SJCRH30 (cell line): ENCODE data around the gene ACBD6. TPM values are rescaled to one million over a fixed set of nuclear protein-coding genes. Genes with fewer than 3 reads are reported as not detected.
"Not testable (repeated sequence)": the region's sequence is repeated elsewhere in the genome, so short reads cannot be mapped to it uniquely, and the experiment has no call there.

ENCODE experiments used
- DNase-seq, 2 experiments: peaks; one replicate each; pipeline ENCODE4 v3.0.0-alpha.2; 2015 to 2020
- H3K27ac ChIP-seq: fragments of 250-450 bp; sonication (Bioruptor Pico); 2 replicates; pipeline ENCODE4 v1.5.1; 2020; ENCODE audit warnings: mild to moderate bottlenecking, moderate library complexity
- H3K27me3 ChIP-seq: fragments of 250-450 bp; sonication (Bioruptor Pico); 2 replicates; pipeline ENCODE4 v1.5.1; 2020; ENCODE audit warnings: mild to moderate bottlenecking, moderate library complexity
- H3K36me3 ChIP-seq: fragments of 250-450 bp; sonication (Bioruptor Pico); 2 replicates; pipeline ENCODE4 v1.5.1; 2020; ENCODE audit warnings: mild to moderate bottlenecking, moderate library complexity
- H3K4me1 ChIP-seq: fragments of 250-450 bp; sonication (Bioruptor Pico); 2 replicates; pipeline ENCODE4 v1.5.1; 2020; ENCODE audit warnings: mild to moderate bottlenecking, moderate library complexity
- H3K4me3 ChIP-seq: fragments of 250-450 bp; sonication (Bioruptor Pico); 2 replicates; pipeline ENCODE4 v1.5.1; 2020; ENCODE audit warnings: mild to moderate bottlenecking, moderate library complexity
- H3K9me3 ChIP-seq: fragments of 250-450 bp; sonication (Bioruptor Pico); replicated peaks from 2 replicates; pipeline ENCODE4 v1.5.1; 2020; ENCODE audit warnings: mild to moderate bottlenecking, moderate library complexity
- total RNA-seq: library from RNA; depleted of rRNA; stranded (reverse); fragments of >200 nt; shearing (Covaris generic); gene quantifications from 2 replicates; pipeline ENCODE4 v1.2.3, GENCODE V29; 2014

ACBD6 gene
- total RNA-seq, 1 experiment from 2014 or later = 44.6 TPM

DNA sequence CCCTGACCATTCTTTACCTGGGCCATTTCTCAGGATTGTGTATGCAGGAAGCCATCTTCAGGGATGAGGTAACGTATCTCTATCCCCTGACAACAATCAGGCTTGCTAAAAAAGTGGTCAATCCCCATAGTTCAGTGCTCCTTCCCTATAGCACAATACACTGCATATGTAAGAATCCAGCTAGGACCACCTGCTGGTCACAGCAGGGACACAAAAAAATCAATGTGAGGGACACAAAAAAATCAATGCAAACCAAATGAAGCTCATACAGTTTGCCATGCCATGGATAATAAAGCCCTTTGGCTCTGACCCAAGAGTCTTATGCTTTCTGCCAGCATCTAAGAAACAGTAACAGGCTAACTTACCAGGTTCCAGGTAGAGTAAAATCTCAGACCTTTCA is 16.3 kb downstream of the ACBD6 start:
- Histone ChIP-seq H3K4me1 (no peaks in the 10 kb centered on the region), H3K4me3 (no peak overlapping the region), H3K9me3 (no peaks in the 10 kb centered on the region), H3K27ac (no peak overlapping the region), H3K27me3 (no peaks in the 10 kb centered on the region), H3K36me3 (peaks cover 28% of the 10 kb centered on the region)
- DNase-seq = no peak

DNA sequence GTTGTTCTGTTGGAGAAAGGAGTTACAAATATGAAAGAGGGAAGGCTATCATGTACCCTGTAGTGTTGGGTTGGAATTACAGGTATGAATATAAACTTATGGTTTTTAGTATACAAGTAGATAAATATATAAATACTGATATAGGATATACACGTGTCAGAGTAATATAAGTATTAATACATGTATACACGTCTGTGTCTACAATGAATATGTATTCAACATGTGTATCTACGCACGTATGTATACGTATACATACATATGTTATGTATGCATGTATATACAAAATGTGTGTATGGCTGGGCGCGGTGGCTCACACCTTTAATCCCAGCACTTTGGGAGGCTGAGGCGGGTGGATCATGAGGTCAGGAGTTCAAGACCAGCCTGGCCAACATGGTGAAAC is 17.9 kb downstream of the ACBD6 start:
- Histone ChIP-seq H3K4me3 (no peak overlapping the region), H3K9me3 (no peaks in the 10 kb centered on the region), H3K27ac (no peak overlapping the region), H3K4me1 (no peaks in the 10 kb centered on the region), H3K36me3 (peaks cover 31% of the 10 kb centered on the region), H3K27me3 (no peaks in the 10 kb centered on the region)
- DNase-seq = no peak

DNA sequence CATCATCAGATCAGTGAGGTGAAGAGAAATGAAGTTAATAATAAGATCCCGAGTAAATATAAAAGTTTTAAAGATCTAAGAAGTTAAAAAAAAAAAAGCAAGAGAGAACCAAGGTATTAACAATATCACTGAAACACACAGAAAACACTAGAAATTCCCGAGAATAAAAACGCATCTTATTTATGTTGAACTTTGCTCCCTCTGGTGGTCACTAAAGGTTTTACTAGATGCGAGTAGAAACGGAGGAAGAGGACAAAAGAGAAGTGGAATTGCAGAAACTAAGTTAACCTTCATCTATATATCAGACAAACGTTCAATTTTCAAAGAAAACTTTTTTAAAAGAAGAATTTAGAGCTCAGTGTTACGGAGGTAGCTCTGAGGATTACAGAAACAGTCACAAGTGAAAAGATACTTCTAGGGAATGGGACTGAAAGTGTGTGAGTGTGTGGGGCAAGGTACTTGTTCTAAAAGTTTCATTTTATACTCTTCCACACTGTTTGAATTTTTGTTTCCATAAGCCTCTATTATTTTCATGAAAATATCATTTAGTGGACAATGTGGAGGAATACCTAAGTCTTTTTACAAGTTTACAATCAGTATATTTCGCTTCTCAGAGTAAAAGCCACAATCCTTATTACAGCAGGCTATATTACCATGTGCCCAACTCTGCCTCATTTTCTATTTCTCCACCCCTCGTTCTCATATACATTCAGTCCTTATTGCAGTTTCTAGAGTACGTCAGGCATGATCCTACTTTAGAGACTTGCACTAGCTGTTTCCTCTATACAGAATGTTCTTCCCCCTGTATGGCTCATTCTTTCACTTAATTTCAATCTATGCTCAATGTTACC is 19.7 kb downstream of the ACBD6 start:
- Histone ChIP-seq H3K9me3 (no peaks in the 10 kb centered on the region), H3K27ac (no peak overlapping the region), H3K27me3 (no peaks in the 10 kb centered on the region), H3K36me3 (peaks cover 26% of the 10 kb centered on the region), H3K4me1 (no peaks in the 10 kb centered on the region), H3K4me3 (no peak overlapping the region)
- peak; percentile 23 to 70 for DNase-seq

DNA sequence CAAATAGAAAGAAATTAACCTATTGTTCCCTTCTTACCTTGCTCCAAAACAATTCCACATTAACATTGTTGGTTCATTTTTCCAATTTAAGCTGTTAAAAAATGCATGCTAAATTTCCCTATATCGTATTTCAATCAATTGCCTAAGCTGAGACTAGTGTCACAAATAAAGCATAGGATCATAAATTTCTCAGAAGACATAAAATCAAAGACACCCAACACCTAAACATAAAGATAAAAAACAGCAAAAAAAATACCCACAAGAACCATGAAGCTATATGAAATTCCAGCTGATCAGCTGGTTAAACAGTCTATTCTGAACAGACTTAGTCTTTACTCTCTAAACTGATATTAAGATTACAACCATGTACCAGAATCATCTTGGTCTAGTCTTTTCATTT is 32.3 kb downstream of the ACBD6 start:
- H3K27ac ChIP-seq = no peak overlapping the region
- peaks cover 8% of the 10 kb centered on the region; the same call in 1 of the 2 replicates for H3K36me3 ChIP-seq
- H3K27me3 ChIP-seq = no peaks in the 10 kb centered on the region
- DNase-seq = no peak
- no peaks in the 10 kb centered on the region for H3K4me1 ChIP-seq
- no peaks in the 10 kb centered on the region for H3K9me3 ChIP-seq
- no peak overlapping the region for H3K4me3 ChIP-seq

DNA sequence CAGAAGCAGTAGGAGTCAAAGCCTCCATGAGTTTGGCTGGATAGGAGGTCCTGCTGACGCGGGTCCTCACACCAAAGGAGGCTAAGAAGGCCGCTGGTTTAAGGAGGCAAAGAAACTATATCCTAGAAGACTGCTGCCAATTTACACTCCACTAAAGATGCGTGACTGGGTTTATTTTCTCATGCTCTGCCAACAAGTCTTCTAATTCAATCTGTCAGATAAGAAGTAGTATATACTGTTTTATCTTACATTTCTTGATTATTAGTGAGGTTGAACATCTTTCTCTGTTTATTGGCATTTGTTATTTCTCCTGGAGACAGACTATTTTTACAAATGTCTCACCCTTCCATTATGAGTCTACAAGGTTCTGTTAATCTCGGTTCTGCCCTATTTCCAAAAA is 34.1 kb downstream of the ACBD6 start:
- Histone ChIP-seq H3K4me1 (no peaks in the 10 kb centered on the region), H3K4me3 (no peak overlapping the region), H3K27me3 (no peaks in the 10 kb centered on the region), H3K27ac (no peak overlapping the region), H3K9me3 (no peaks in the 10 kb centered on the region), H3K36me3 (peaks cover 4% of the 10 kb centered on the region; the same call in 1 of the 2 replicates)
- no peak for DNase-seq

DNA sequence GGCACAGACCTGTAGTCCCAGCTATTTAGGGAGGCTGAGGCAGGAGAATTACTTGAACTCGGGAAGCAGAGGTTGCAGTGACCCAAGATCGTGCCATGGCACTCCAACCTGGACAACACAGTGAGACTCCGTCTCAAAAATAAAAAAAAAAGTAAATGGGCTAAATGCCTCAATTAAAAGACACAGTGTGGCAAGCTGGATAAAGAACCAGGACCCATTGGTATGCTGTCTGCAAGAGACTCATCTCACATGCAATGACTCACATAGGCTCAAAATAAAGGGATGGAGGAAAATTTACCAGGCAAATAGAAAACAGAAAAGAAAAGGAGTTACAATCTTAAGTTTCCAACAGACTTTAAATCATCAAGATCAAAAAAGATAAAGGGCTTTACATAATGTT is 40.3 kb downstream of the ACBD6 start:
- H3K27ac ChIP-seq = no peak overlapping the region
- DNase-seq = no peak

DNA sequence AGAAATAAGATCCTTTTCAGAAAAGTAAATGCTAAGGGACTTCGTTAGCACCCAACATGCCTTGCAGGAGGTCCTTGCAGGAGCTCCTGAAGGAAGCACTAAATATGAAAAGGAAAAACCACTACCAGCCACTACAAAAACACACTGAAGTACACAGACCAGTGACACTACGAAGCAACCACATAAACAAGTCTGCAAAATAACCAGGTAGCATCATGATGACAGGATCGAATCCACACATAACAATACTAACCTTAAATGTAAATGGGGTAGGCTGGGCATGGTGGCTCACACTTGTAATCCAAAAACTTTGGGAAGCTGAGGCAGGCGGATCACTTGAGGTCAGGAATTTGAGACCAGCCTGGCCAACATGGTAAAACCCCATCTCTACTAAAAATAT is 40.7 kb downstream of the ACBD6 start:
- not testable (repeated sequence) for H3K27me3 ChIP-seq, DNase-seq, H3K4me3 ChIP-seq, H3K27ac ChIP-seq, H3K36me3 ChIP-seq, H3K9me3 ChIP-seq, H3K4me1 ChIP-seq

More for the DNA sequence above, 40.3 kb downstream of the ACBD6 start:
- H3K9me3 ChIP-seq = peaks cover 8% of the 10 kb centered on the region; the same call in 1 of the 2 replicates
- no peak overlapping the region for H3K4me3 ChIP-seq
- 0 out of 2 replicates have a peak, but pooled peaks cover 4% of the 10 kb centered on the region for H3K36me3 ChIP-seq
- H3K27me3 ChIP-seq = no peaks in the 10 kb centered on the region
- H3K4me1 ChIP-seq = no peaks in the 10 kb centered on the region

DNA sequence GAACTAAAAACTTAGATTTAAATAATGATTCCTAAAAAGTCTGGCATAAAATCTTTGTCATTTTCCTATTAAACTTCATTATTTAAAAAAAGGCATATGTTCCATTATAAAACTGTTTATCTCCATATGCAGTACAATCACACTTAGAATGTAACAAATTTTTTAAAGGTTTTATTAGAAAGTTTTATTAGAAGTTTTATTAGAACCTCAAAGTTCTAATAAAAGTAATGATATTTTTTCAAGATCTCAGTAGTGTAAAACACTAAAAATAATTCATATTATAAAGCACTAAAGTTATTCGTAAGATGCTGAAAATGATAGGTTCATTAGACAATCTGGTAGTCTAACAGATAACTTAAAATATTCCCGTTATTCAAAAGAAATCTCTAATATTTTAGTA is 43.6 kb downstream of the ACBD6 start:
- no peak overlapping the region for H3K27ac ChIP-seq
- H3K36me3 ChIP-seq = no peaks in the 10 kb centered on the region
- H3K9me3 ChIP-seq = peaks cover 8% of the 10 kb centered on the region; the same call in 1 of the 2 replicates
- H3K4me3 ChIP-seq = no peak overlapping the region
- H3K27me3 ChIP-seq = no peaks in the 10 kb centered on the region
- H3K4me1 ChIP-seq = no peaks in the 10 kb centered on the region
- no peak for DNase-seq

DNA sequence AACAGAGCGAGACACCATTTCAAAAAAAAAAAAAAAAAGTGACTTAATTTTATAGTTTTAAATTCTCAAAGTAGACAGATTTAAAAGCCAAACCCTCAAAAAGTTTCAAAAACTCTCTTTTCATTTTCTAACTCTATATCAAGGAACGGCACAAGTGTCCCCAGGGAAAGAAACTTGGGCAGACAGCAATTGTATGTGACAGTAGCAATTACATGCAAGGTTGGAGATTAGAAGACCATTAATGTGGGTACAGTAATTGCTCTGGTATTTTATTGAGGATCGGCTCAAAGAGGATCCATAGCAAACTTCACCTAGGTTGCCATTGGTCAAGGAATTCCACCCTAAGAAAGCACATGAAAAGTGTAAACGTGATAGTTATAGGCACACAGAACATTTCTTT is 46.2 kb downstream of the ACBD6 start:
- no peaks in the 10 kb centered on the region for H3K4me1 ChIP-seq
- no peak overlapping the region for H3K27ac ChIP-seq
- peaks cover 5% of the 10 kb centered on the region; the same call in 1 of the 2 replicates for H3K36me3 ChIP-seq
- DNase-seq = no peak
- H3K9me3 ChIP-seq = peaks cover under 1% of the 10 kb centered on the region; the same call in 1 of the 2 replicates
- no peaks in the 10 kb centered on the region for H3K27me3 ChIP-seq
- no peak overlapping the region for H3K4me3 ChIP-seq

DNA sequence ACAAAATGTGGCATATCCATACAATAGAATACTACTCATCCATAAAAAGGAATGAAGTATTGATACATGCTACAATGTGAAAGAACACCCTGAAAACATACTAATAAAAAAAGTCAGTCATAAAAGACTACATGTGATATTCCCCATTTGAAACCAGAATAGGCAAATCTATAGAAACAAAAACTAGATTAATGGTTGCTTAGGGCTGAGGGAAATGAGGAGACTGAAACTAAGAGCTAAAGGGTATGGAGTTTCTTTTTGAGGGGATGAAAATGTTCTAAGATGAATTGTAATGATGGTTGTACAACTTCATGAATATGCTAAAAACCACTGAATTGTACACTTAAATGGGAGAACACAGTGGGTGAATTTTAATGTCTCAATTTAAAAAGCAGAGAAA is 50.9 kb downstream of the ACBD6 start:
- Histone ChIP-seq H3K4me1 (no peaks in the 10 kb centered on the region), H3K9me3 (no peaks in the 10 kb centered on the region), H3K36me3 (peaks cover 7% of the 10 kb centered on the region; the same call in 1 of the 2 replicates), H3K27ac (no peak overlapping the region), H3K27me3 (no peaks in the 10 kb centered on the region), H3K4me3 (no peak overlapping the region)
- no peak for DNase-seq

DNA sequence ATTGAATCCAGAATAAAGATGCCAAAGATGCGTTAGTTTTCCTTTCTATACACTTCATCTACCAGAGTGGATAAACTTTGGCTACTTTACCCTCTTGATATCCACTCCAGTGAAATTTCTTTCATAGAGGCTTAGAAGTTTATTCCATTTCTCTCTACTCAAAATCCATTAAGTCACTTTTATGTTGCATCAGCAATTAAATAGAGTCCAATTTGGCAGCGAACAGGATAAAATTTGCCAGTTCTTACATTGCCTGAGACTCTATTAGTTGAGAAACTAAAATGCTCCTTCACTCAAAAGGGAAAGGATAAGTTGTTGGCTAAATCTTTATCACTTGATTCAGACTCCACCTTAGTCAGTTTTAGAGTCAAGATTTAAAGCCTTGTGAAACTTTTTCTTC is 57.9 kb downstream of the ACBD6 start:
- no peak for DNase-seq
- no peak overlapping the region for H3K27ac ChIP-seq
- H3K4me3 ChIP-seq = no peak overlapping the region
- H3K36me3 ChIP-seq = peaks cover 2% of the 10 kb centered on the region
- no peaks in the 10 kb centered on the region for H3K9me3 ChIP-seq
- H3K27me3 ChIP-seq = no peaks in the 10 kb centered on the region
- H3K4me1 ChIP-seq = no peaks in the 10 kb centered on the region

DNA sequence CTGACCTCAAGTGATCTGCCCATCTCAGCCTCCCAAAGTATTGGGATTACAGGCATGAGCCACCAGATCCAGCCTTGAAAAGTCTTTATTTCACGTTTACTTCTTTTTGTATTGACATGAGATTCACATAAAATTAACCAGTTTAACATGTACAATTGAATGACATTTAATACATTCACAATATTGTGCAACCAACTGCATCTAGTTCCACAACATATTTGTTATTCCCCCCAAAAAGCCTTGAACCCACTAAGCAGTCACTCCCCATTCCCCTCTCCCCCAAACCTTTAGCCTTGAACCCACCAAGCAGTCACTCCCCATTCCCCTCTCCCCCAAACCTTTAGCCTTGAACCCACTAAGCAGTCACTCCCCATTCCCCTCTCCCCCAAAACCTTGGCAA is 62.0 kb downstream of the ACBD6 start:
- Histone ChIP-seq H3K27me3 (no peaks in the 10 kb centered on the region), H3K4me3 (no peak overlapping the region), H3K4me1 (no peaks in the 10 kb centered on the region)

DNA sequence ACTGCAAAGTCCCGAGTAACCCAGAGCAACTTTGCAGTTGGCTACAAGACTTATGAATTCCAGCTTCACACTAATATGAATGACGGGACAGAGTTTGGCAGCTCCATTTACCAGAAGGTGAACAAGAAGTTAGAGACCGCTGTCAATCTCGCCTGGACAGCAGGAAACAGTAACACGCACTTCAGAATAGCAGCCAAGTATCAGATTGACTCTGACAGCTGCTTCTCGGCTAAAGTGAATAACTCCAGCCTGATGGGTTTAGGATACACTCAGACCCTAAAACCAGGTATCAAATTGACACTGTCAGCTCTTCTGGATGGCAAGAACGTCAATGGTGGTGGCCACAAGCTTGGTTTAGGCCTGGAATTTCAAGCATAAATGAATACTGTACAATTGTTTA is 66.8 kb downstream of the ACBD6 start:
- no peak overlapping the region for H3K27ac ChIP-seq
- H3K27me3 ChIP-seq = no peaks in the 10 kb centered on the region
- DNase-seq = peak; percentile 6 to 45
- H3K9me3 ChIP-seq = no peaks in the 10 kb centered on the region; the same call in 1 of the 2 replicates
- no peak overlapping the region for H3K4me3 ChIP-seq
- no peaks in the 10 kb centered on the region for H3K36me3 ChIP-seq
- H3K4me1 ChIP-seq = no peaks in the 10 kb centered on the region

More for the DNA sequence above, 62.0 kb downstream of the ACBD6 start:
- Histone ChIP-seq H3K27ac (no peak overlapping the region), H3K36me3 (peaks cover 2% of the 10 kb centered on the region), H3K9me3 (no peaks in the 10 kb centered on the region; the same call in 1 of the 2 replicates)
- DNase-seq = no peak

DNA sequence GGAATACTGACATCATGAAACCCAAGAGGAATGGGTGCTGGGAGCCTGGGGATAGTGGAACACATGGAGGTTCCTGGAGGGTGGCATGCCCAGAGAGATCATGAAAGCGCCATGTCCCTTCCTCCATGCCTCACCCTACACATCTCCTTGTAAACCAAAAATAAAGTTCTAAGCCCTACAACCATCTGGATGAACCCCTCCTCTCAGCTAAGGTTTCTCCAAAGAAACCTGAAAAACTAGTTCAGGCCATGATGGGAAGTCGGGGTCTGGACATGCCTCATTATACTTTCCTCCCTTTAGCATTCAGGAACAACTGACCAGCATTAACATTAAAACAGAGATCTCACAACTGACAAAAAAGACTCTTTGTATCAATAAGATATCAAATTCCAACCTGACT is 68.5 kb downstream of the ACBD6 start:
- no peaks in the 10 kb centered on the region for H3K4me1 ChIP-seq
- no peak overlapping the region for H3K4me3 ChIP-seq
- H3K27ac ChIP-seq = no peak overlapping the region
- H3K9me3 ChIP-seq = no peaks in the 10 kb centered on the region; the same call in 1 of the 2 replicates
- H3K27me3 ChIP-seq = no peaks in the 10 kb centered on the region
- no peak for DNase-seq
- H3K36me3 ChIP-seq = no peaks in the 10 kb centered on the region

DNA sequence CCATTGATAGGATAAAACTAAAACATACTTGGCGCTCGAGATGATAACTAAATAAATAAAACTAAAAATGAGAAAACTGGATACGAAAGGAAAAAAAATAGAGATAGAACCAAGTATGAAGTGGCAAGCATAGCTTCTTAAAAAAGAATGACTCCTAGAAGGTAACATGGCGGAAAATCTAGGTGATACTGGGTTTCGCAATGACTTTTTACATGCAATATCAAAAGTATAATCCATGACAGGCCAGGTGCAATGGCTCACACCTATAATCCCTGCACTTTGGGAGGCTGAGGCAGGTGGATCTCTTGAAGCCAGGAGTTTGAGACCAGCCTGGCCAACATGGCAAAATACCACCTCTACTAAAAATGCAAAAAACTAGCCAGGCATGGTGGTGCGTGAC is 70.7 kb downstream of the ACBD6 start:
- H3K9me3 ChIP-seq = no peaks in the 10 kb centered on the region
- no peak overlapping the region for H3K27ac ChIP-seq
- no peak overlapping the region for H3K4me3 ChIP-seq
- H3K27me3 ChIP-seq = no peaks in the 10 kb centered on the region
- H3K36me3 ChIP-seq = no peaks in the 10 kb centered on the region
- no peak for DNase-seq
- H3K4me1 ChIP-seq = no peaks in the 10 kb centered on the region
